Mucosa of stomach (tissue), 1 donor: Measurements from ENCODE around the gene ZNF236.
"Not testable (repeated sequence)": the region's sequence is repeated elsewhere in the genome, so short reads cannot be mapped to it uniquely, and the experiment has no call there.

Source experiments
- H3K27me3 ChIP-seq: one replicate; pipeline ENCODE4 v1.7.0; 2013; ENCODE audit warnings: mild to moderate bottlenecking, low read length; ENCODE audit not compliant: control insufficient read depth, insufficient read depth
- H3K36me3 ChIP-seq: one replicate; pipeline ENCODE4 v1.7.0; 2013; ENCODE audit warnings: low read length; ENCODE audit not compliant: control insufficient read depth, insufficient read depth
- H3K4me1 ChIP-seq: one replicate; pipeline ENCODE4 v1.7.0; 2013; ENCODE audit warnings: mild to moderate bottlenecking, low read length; ENCODE audit not compliant: control insufficient read depth, insufficient read depth
- H3K4me3 ChIP-seq: one replicate; pipeline ENCODE4 v1.7.0; 2013; ENCODE audit warnings: low read length
- H3K9ac ChIP-seq: one replicate; pipeline ENCODE4 v1.7.0; 2013; ENCODE audit warnings: mild to moderate bottlenecking, low read length, moderate library complexity
- H3K9me3 ChIP-seq: one replicate; pipeline ENCODE4 v1.7.0; 2013; ENCODE audit warnings: mild to moderate bottlenecking, low read length, moderate library complexity; ENCODE audit not compliant: control insufficient read depth
- donor health status: Pancreatic carcinoma.

ZNF236 gene

DNA sequence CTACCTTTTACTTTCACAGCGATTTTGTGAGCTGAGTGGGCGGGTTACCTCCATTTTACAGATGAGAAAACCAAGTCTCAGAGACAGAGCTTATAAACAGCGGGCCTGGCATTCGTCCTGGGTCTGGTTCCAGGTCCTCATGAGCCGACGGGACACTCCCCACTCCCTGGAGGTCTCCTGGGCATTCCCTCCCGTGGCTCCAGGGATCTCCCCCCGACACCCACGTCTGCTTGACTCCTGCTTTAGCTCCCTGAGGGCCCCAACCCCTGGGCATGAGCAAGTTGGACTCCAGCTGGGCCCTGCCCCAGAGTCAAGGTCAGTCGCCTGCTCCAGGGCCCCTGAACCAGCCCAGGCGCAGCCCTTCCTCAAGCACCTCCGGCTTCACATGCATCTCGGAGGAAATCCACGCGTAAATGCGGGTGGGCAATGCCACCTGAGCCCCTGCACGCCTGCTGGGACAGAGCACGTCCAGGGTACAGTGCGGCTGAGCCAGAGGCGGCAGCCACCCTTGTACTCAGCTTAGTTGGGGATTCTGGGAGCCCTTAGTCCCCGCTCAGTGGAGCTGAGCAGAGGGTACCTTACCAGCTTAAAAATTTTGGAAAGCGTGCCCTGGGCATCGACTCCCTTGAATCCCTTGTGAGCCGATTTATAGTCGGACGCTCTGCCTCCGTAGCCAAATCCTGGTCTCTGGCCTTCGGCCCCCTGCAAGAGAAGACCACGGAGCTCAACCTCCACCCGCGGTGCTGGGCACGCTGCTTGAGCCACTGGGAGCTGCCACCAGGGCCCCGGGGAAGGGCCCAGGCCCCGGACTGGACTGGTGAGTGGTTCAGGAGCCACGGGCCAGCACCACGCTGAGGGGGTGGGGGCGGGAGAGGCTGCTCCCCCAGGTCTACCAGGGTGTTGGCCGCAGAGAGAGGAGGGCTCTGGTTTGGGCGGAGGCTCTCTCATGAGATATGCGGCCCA is 162.1 kb downstream of the ZNF236 start:
- no peak overlapping the region for H3K9ac ChIP-seq
- no peaks in the 10 kb centered on the region for H3K9me3 ChIP-seq
- no peaks in the 10 kb centered on the region for H3K27me3 ChIP-seq
- no peaks in the 10 kb centered on the region for H3K36me3 ChIP-seq
- no peak overlapping the region for H3K4me3 ChIP-seq
- H3K4me1 ChIP-seq, result peaks cover 38% of the 10 kb centered on the region

DNA sequence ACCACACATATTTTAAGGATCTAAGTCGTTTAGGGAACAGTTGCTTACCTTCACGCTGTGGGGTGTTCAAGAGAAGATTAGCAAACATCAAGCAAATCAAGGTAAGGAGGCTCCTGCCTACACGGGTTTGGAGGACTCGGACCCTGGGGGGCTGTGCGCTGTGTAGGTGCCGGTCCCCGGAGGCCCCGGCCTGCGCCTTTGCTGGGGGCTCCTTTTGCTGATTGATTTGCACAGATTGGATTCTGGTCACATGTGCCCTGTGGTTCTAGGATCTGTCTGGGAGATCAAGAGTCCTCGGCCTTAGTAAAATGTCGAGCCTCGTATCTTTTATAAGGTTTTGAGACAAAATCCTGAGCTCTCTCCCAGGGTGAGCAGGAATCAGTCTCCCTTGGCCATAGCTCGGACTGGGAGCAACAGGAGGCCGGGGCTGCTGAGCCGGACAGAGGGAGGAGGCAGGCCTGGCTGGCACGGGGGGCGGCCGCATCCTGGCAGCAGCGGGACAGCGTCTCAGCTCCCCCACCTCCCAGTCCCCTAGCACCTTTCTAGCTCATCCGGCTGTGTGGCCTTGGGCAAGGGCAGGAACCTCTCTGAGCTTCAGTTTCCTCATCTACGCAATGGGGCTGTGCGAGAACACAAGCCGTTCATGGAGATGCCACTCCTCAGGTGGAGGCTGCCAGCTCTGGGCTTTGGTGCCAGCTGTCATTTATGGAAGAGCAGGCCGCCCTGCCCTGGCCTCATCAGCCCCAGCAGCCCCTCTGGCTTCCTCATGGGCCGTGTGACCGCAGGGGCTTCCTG is 163.0 kb downstream of the ZNF236 start:
- Histone ChIP-seq H3K9ac (no peak overlapping the region), H3K4me3 (no peak overlapping the region), H3K4me1 (peaks cover 36% of the 10 kb centered on the region), H3K27me3 (no peaks in the 10 kb centered on the region), H3K9me3 (no peaks in the 10 kb centered on the region), H3K36me3 (no peaks in the 10 kb centered on the region)

DNA sequence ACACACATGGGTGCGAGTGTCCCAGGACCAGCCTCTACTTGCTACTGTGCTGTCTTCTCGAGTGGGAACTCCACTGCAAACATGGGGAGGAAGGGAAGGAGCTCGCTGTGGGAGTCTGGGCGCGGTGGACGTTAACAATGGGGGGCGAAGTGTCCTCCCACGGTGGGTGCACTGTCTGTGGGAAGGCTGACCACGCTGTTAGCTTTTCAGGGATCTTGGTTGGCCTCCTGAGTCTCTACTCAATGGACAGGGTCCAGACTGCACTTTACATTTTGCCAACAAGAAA is 163.5 kb downstream of the ZNF236 start:
- Histone ChIP-seq H3K27me3 (no peaks in the 10 kb centered on the region), H3K4me3 (no peak overlapping the region), H3K36me3 (no peaks in the 10 kb centered on the region), H3K4me1 (peaks cover 30% of the 10 kb centered on the region), H3K9ac (no peak overlapping the region), H3K9me3 (no peaks in the 10 kb centered on the region)

DNA sequence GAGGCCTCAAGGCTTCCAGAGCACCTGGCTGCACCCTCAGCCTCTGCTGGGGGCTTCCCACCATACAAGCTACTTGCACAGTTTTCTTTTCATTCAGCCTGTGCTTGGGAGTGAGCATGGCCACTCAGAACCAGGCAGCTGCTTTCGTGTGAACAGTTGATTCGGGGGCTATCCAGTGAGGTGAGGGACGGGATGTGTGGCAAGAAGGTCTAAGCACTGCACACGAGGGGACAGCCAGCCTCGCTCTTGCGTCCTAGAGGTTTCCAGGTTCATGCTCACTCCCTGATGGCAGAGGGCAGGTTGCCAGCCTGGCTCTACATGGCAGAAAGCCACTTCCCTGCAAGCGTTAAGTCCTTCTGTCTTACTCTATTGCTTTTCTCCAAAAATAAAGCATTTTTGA is 164.0 kb downstream of the ZNF236 start:
- H3K9me3 ChIP-seq, result no peaks in the 10 kb centered on the region
- no peak overlapping the region for H3K4me3 ChIP-seq
- no peaks in the 10 kb centered on the region for H3K36me3 ChIP-seq
- H3K4me1 ChIP-seq, result peaks cover 27% of the 10 kb centered on the region
- H3K27me3 ChIP-seq, result no peaks in the 10 kb centered on the region
- no peak overlapping the region for H3K9ac ChIP-seq

DNA sequence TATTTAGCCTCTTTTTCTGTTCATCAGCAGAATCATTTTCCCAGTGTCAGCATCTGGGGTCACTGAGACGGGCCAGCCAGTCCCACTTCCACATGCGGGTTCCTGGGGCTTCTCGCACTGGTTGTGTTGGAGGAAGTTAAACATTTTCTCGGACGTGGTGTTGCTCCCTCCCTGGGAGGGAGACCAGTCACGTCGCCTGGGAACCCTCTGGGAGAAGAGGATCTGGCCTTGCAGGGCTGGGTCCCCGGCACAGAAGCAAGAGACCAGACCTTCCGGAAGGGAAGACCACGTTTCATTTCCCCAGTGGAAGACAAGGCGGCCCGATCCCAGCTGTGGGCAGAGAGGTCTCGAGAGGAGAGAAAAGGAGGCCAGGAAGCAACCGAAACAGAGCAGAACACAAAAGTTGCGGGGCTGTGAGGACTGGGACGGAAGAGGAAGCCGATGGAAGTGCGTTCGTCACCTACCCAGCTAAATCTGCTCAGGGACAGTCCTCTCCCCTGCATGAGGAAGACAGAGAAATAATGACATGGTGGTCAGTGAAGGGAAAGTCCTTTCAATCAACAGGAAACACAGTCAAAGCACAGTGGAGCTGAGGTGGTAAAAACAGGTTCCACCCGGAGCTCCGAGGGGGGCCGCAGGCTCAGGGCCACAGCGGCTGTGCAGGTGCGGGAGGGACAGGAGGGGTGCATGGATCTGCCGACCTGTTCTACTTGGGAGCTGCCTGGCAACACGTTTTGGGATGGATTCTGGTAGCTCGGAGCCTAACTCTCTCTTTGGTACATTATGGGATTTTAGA is 165.9 kb downstream of the ZNF236 start:
- H3K4me3 ChIP-seq, result no peak overlapping the region
- H3K36me3 ChIP-seq, result no peaks in the 10 kb centered on the region
- no peak overlapping the region for H3K9ac ChIP-seq
- H3K27me3 ChIP-seq, result no peaks in the 10 kb centered on the region
- no peaks in the 10 kb centered on the region for H3K9me3 ChIP-seq
- H3K4me1 ChIP-seq, result peaks cover 15% of the 10 kb centered on the region

DNA sequence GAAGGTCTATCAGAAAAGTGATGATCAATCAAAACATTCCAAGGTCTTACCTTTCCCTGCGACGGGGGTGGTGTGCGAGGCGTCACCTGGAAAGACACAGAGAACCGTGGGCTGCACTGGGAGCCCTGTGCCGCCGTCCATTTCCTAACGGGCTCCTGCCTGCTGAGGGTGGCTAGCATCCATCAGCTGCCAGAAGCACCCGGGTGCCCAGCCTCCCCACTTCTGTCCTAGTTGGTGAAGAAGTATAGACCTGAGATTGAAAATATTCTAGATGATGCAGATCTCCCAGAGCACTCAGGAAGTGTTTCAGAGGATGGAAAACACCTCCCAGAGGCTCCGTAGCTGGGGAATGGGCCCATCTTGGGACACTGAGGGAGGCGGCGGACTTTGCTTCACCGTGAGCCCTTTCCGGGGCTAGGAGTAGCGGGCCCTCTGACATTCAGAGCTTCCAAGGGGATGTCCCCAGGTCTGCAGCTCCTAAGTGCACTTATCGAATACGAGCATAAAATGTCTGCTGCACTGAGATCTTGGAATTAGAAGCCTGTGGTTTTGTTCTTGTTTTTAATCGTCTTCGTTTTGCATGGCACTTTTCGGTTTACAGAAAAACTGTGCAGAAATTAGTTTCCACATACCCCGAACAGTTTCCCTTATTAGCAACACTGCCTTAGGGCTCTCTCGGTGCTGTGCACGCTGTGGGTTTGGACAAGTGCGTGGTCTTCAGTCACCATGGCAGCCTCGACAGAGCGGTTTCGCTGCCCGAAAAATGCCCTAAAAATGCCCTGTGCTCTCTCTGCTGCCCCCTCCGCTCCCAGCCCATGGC is 166.7 kb downstream of the ZNF236 start:
- H3K4me3 ChIP-seq, result no peak overlapping the region
- H3K36me3 ChIP-seq, result no peaks in the 10 kb centered on the region
- no peaks in the 10 kb centered on the region for H3K27me3 ChIP-seq
- no peaks in the 10 kb centered on the region for H3K9me3 ChIP-seq
- H3K9ac ChIP-seq, result no peak overlapping the region
- peaks cover 10% of the 10 kb centered on the region for H3K4me1 ChIP-seq

DNA sequence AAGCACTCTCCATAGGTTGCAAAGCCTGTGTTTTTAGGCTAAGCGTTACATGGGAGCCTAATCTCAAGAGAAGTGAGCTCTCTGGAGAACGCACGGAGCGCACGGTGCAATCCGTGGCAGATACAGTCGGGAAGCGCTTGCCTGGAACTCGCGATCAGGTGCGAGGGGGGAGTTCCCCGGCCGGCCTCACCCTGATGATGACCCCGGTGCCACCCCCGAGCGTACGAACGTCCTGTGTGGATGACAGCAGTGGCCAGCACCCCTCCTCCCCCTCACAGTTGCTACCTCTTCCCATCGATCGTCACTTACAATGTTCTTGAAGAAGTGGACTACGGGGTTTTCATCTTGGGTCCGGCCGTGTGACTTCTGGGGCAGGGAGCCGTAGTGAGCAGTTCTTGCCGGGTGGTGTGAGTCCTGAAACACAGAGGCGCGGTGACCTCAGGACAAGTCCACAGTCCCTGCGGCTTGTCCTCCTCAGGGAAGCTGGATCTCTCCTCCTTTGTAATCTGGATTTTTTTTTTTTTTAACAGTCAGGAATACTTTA is 167.4 kb downstream of the ZNF236 start:
- Histone ChIP-seq H3K27me3 (no peaks in the 10 kb centered on the region), H3K36me3 (no peaks in the 10 kb centered on the region), H3K9ac (no peak overlapping the region), H3K9me3 (no peaks in the 10 kb centered on the region), H3K4me1 (peaks cover 10% of the 10 kb centered on the region), H3K4me3 (no peak overlapping the region)

DNA sequence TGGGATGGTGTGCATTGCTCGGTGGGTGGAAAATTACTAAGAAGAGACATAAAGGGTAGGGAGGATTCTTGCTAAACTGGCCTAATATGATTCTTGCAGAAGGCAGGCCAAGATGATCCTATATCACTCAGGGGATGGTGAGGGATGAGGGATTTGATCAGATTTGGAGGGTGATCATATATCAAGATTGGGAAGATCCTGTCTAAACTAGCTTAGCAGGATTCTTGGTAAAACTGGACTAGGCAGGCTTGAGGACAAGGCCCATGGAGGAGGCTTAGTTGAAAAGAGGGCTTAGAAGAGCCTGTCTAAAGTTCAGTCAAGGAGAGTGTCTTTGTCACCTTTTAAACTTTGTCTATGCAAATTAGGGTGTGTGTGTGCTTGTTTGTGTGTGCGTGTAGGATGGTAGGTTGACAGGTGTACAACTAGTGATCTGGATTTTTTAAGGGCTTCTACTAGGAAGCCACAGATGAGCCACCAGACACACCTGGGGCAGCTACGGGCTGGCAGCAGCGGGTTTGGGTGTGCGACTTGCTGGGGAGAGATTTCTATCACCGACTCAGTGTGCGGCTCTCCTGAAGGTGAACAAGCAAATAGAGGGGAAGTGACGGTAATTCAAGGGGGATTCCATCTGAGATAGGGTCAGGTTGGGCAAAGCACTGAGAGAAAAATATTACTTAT is 168.1 kb downstream of the ZNF236 start:
- not testable (repeated sequence) for H3K4me1 ChIP-seq, H3K4me3 ChIP-seq, H3K9ac ChIP-seq, H3K27me3 ChIP-seq, H3K9me3 ChIP-seq, H3K36me3 ChIP-seq

DNA sequence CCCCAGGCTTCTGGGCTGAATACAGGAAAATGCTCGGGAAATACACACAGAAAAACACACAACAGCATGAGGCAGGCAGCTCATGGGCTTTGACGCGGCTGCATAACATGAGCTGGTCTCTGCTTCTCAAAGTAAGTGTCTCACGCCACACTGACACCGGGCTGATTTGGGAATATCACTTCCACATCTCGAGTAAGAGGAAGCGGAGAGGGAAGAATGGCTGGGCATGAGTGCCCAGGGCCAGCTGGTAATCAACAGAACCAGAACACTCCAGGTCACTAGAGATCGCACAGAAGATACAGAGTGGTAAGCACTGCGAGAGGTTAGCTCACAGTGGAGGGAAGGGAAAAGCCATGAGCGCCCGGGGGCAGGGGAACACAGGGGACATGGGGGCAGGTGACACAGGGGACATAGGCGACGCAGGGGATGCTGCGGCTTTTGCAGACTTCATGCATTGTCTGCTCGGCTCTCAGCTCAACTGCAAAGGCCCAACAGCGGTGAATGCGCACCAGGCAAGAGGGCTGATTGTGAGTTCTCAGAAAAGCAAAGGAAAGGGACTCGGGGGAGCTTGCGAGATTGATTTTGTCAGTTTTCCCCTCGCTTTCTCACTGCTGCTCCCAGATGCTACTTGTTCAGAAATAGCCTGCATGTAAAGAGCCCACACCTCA is 168.8 kb downstream of the ZNF236 start:
- no peaks in the 10 kb centered on the region for H3K27me3 ChIP-seq
- no peak overlapping the region for H3K9ac ChIP-seq
- no peaks in the 10 kb centered on the region for H3K9me3 ChIP-seq
- no peaks in the 10 kb centered on the region for H3K36me3 ChIP-seq
- no peak overlapping the region for H3K4me3 ChIP-seq
- H3K4me1 ChIP-seq, result peaks cover 10% of the 10 kb centered on the region

DNA sequence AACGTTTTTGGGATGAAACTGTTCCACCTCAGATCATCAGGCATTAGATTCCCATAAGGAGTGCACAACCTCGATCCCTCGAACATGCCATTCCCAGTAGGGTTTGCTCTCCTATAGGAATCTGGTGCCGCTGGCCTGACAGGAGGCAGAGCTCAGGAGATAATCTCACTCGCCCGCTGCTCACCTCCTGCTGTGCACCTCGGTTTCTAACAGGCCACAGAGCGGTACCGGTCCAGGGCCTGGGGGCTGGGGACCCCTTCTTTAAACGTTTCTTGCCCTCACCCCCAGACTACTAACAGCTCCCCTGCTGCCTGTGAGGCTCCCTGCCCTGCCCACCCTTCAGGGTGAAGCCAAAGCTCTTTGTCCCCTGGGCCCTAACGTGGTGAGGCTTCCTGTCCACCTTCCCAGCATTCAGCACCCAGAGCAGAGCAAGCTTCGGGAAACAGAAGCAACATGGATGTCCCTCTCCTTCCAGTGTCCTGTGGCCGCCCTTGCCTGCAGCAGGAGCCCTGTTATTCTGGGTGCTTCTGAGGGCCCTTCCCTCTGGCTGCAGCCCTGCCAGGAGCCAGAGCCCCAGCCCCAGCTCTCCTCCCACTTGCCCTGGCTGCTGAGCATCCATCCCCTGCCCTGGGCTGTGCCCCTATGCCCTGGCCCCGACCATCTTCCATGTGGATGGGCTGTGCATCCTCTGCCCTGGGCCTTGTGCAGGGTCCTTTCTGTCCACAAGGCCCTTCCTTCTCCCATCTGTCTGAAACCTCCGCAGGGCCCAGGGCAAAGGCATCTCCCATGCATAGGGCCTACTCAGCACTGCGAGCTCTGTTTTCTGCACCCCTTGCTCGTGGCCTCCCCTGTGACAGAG is 170.1 kb downstream of the ZNF236 start:
- no peak overlapping the region for H3K9ac ChIP-seq
- no peaks in the 10 kb centered on the region for H3K4me1 ChIP-seq
- H3K36me3 ChIP-seq, result no peaks in the 10 kb centered on the region

More for the DNA sequence above, 170.1 kb downstream of the ZNF236 start:
- Histone ChIP-seq H3K4me3 (no peak overlapping the region), H3K9me3 (no peaks in the 10 kb centered on the region), H3K27me3 (no peaks in the 10 kb centered on the region)
